HCT116 (cell line): Measurements from ENCODE around the gene ERP27. TPM values are rescaled to one million over a fixed set of nuclear protein-coding genes. Genes with fewer than 3 reads are reported as not detected.
A peak's percentile ranks its signal among the peaks of the same experiment; 100 is the strongest.

Experiments used
- ATAC-seq: fragments of 200-7000 bp; cut with Tn5 transposase; 2 replicates; pipeline ENCODE4 v1.9.1; 2020; ENCODE audit warnings: mild to moderate bottlenecking, moderate library complexity
- BruUV-seq: library from RNA; stranded (reverse); fragments of 400-500 nt; replicated peaks from 2 replicates; lab custom pipeline; 2021; lab: Mats Ljungman, UMichigan
- CTCF ChIA-PET: fragments of 300-600 bp; sonication (Branson Sonifier 250); formaldehyde crosslinking; loops from one replicate; lab custom pipeline; 2021; ENCODE audit warnings: antibody characterized with exemption; lab: Charles Lee
- POLR2A ChIA-PET: fragments of 300-600, 350-600 bp; sonication (Branson Sonifier 250); formaldehyde crosslinking; loops from one replicate; lab custom pipeline; 2021; ENCODE audit warnings: antibody characterized with exemption; lab: Charles Lee
- RAD21 ChIA-PET, 2 experiments: fragments of 300-600 bp; sonication (Branson Sonifier 250); formaldehyde crosslinking; loops; one replicate each; lab custom pipeline; 2023; ENCODE audit warnings: low total read pairs in 2 of 2; ENCODE audit not compliant: uncharacterized antibody in 2 of 2, unreplicated experiment in 2 of 2, low non-redundant PET in 1 of 2; lab: Charles Lee
- DNase-seq: peaks from one replicate; pipeline ENCODE4 v3.0.0-alpha.2; 2010; ENCODE audit warnings: low read depth, low spot score
- H2AFZ ChIP-seq: fragments of 200-600 bp; shearing (Covaris generic), sonication (generic); 2 replicates; pipeline ENCODE4 v1.6.1; 2017; ENCODE audit warnings: low read depth, mixed run types, mixed read lengths, antibody characterized with exemption, low read length; ENCODE audit not compliant: poor library complexity, severe bottlenecking
- H3K27ac ChIP-seq: 2 replicates; pipeline ENCODE4 v1.5.1; 2012; ENCODE audit warnings: low read depth, low read length
- H3K27me3 ChIP-seq: fragments of 200-600 bp; sonication (generic); 2 replicates; pipeline ENCODE4 v1.6.1; 2016; ENCODE audit warnings: mixed run types, low read length, mixed read lengths; ENCODE audit not compliant: insufficient read depth
- H3K36me3 ChIP-seq, 2 experiments: fragments of 200-500 bp in 1 of 2; fragments of 200-600 bp in 1 of 2; sonication (Bioruptor generic) in 1 of 2; sonication (generic) in 1 of 2; 2 replicates each; pipeline versions ENCODE4 v1.5.1 to v1.6.1; 2014 to 2016; ENCODE audit warnings: low read length in 2 of 2, inconsistent platforms in 1 of 2, mixed read lengths in 1 of 2, mixed run types in 1 of 2; ENCODE audit not compliant: insufficient read depth in 2 of 2, control insufficient read depth in 1 of 2
- H3K4me1 ChIP-seq, 2 experiments: fragments of 200-600 bp in 1 of 2; sonication (generic) in 1 of 2; 2 replicates each; pipeline versions ENCODE4 v1.5.1 to v1.6.1; 2012 to 2017; ENCODE audit warnings: low read length in 2 of 2, inconsistent platforms in 1 of 2, mild to moderate bottlenecking in 1 of 2, mixed read lengths in 1 of 2, mixed run types in 1 of 2, moderate library complexity in 1 of 2; ENCODE audit not compliant: insufficient read depth in 2 of 2, control insufficient read depth in 1 of 2
- H3K4me2 ChIP-seq: fragments of 200-600 bp; sonication (generic); 2 replicates; pipeline ENCODE4 v1.6.1; 2017; ENCODE audit warnings: mixed run types, low read length, mixed read lengths
- H3K4me3 ChIP-seq, 2 experiments: fragments of 200-600 bp in 1 of 2; sonication (generic) in 1 of 2; replicated peaks in 1 of 2; 2 replicates each; pipeline ENCODE4 v1.5.1; 2011 to 2016; ENCODE audit warnings: low read length in 2 of 2, control low read depth in 1 of 2, low read depth in 1 of 2, mild to moderate bottlenecking in 1 of 2, mixed read lengths in 1 of 2, mixed run types in 1 of 2
- H3K79me2 ChIP-seq: fragments of 200-600 bp; sonication (generic); 2 replicates; pipeline ENCODE4 v1.6.1; 2017; ENCODE audit warnings: mild to moderate bottlenecking, mixed run types, low read length, moderate library complexity, mixed read lengths; ENCODE audit not compliant: insufficient read depth
- H3K9ac ChIP-seq: fragments of 200-600 bp; sonication (generic); 2 replicates; pipeline ENCODE4 v1.6.1; 2016; ENCODE audit warnings: low read length, mixed read lengths
- H3K9me2 ChIP-seq: fragments of 200-600 bp; sonication (generic), shearing (Covaris generic); 2 replicates; pipeline ENCODE4 v1.6.1; 2017; ENCODE audit warnings: mixed run types, mild to moderate bottlenecking, moderate library complexity; ENCODE audit not compliant: insufficient read depth
- H3K9me3 ChIP-seq, 2 experiments: fragments of 200-500 bp in 1 of 2; fragments of 200-600 bp in 1 of 2; sonication (Bioruptor generic) in 1 of 2; sonication (generic) in 1 of 2; 2 replicates each; pipeline ENCODE4 v1.6.1; 2014 to 2017; ENCODE audit warnings: low read length in 2 of 2, mixed read lengths in 2 of 2, inconsistent platforms in 1 of 2, low read depth in 1 of 2, mild to moderate bottlenecking in 1 of 2, mixed run types in 1 of 2, moderate library complexity in 1 of 2; ENCODE audit not compliant: control insufficient read depth in 1 of 2, insufficient read depth in 1 of 2
- H4K20me1 ChIP-seq: fragments of 200-600 bp; sonication (generic), shearing (Covaris generic); 2 replicates; pipeline ENCODE4 v1.6.1; 2017; ENCODE audit warnings: mixed run types, mild to moderate bottlenecking, moderate library complexity; ENCODE audit not compliant: insufficient read depth
- CBX3 ChIP-seq: IDR thresholded peaks from 2 replicates; pipeline ENCODE4 v1.6.1; 2012; ENCODE audit warnings: low read depth
- EGR1 ChIP-seq: IDR thresholded peaks from 2 replicates; pipeline ENCODE4 v1.6.1; 2012; ENCODE audit warnings: low read depth
- ELF1 ChIP-seq: IDR thresholded peaks from 2 replicates; pipeline ENCODE4 v1.6.1; 2012; ENCODE audit warnings: low read depth, borderline replicate concordance
- JUND ChIP-seq: IDR thresholded peaks from 2 replicates; pipeline ENCODE4 v1.6.1; 2012
- POLR2A ChIP-seq: IDR thresholded peaks from 2 replicates; pipeline ENCODE4 v1.7.0; 2011; ENCODE audit warnings: borderline replicate concordance; ENCODE audit not compliant: insufficient read depth, insufficient read length; ENCODE audit errors: extremely low read depth
- POLR2AphosphoS5 ChIP-seq: IDR thresholded peaks from 2 replicates; pipeline ENCODE4 v1.6.1; 2011; ENCODE audit warnings: mild to moderate bottlenecking, low read depth, low read length, moderate library complexity
- RAD21 ChIP-seq: IDR thresholded peaks from 2 replicates; pipeline ENCODE4 v1.6.1; 2012; ENCODE audit warnings: low read depth, mild to moderate bottlenecking
- SIN3A ChIP-seq: IDR thresholded peaks from 2 replicates; pipeline ENCODE4 v1.6.1; 2012; ENCODE audit warnings: low read depth
- SRF ChIP-seq: IDR thresholded peaks from 2 replicates; pipeline ENCODE4 v1.6.1; 2012; ENCODE audit warnings: low read depth
- intact Hi-C: fragments of 100-400 bp; cut with micrococcal nuclease; formaldehyde crosslinking; loops from 2 replicates; pipeline ENCODE4 v1.10.0; 2022
- total RNA-seq: library from RNA; stranded (reverse); gene quantifications from one replicate; pipeline ENCODE4 v1.2.1, GENCODE V29; 2021; ENCODE audit not compliant: unreplicated experiment
- TF ChIP-seq, protein P1 (sequence below): IDR thresholded peaks from 2 replicates; pipeline ENCODE4 v1.6.1; 2011; ENCODE audit warnings: mild to moderate bottlenecking, low read length, moderate library complexity; ENCODE audit not compliant: insufficient replicate concordance; ENCODE audit errors: extremely low read depth
- TF ChIP-seq, protein P2 (sequence below): IDR thresholded peaks from 2 replicates; pipeline ENCODE4 v1.6.1; 2012; ENCODE audit warnings: low read depth
- TF ChIP-seq, protein P3 (sequence below): IDR thresholded peaks from 2 replicates; pipeline ENCODE4 v1.6.1; 2012
- TF ChIP-seq, protein P4 (sequence below): IDR thresholded peaks from 2 replicates; pipeline ENCODE4 v1.6.1; 2012

The ERP27 gene
- total RNA-seq, 1 experiment from 2014 or later: 0.39 TPM

DNA sequence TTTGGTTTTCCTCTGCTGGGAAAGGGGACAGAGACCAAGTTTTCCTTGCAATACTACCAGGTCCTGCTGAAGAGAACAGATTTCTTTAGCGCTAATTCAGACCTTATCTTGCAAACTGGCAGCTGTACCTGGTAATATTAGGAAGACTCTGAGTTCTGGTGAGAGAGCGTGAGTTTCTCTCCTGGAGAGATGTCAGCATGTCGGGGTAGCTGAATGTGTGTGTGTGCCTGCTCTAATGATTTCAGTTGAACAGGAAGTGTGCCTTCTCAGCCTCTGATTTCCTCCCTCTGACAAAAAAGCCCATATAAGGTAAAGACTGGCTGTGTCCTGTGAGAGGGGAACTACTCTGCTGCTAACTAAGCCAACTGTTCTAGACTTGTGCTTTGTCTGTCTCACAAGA lies 10.3 kb upstream of the ERP27 start:
- BruUV-seq: no TSS peak
- ATAC-seq: no peak
- Histone ChIP-seq H4K20me1 (no peaks in the 10 kb centered on the region), H3K36me3 (no peaks in the 10 kb centered on the region), H3K4me2 (peak overlapping the region; percentile 19), H3K27me3 (no peaks in the 10 kb centered on the region), H3K9me2 (no peaks in the 10 kb centered on the region; the same call in 1 of the 2 replicates), H3K4me1 (peaks cover 20 to 48% of the 10 kb centered on the region in 2 experiments)
- intact Hi-C loops: no loop called here
- POLR2A ChIA-PET: no interaction called here
- peak; percentile 18; the same call in 1 of the 2 replicates for TF ChIP-seq ELF1
- TF ChIP-seq JUND: no peak
- TF ChIP-seq, protein P1, sequence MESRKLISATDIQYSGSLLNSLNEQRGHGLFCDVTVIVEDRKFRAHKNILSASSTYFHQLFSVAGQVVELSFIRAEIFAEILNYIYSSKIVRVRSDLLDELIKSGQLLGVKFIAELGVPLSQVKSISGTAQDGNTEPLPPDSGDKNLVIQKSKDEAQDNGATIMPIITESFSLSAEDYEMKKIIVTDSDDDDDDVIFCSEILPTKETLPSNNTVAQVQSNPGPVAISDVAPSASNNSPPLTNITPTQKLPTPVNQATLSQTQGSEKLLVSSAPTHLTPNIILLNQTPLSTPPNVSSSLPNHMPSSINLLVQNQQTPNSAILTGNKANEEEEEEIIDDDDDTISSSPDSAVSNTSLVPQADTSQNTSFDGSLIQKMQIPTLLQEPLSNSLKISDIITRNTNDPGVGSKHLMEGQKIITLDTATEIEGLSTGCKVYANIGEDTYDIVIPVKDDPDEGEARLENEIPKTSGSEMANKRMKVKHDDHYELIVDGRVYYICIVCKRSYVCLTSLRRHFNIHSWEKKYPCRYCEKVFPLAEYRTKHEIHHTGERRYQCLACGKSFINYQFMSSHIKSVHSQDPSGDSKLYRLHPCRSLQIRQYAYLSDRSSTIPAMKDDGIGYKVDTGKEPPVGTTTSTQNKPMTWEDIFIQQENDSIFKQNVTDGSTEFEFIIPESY: no peak
- TF ChIP-seq SRF: peak; percentile 92
- TF ChIP-seq, all 23 proteins: peak for 2
- no peak overlapping the region for H3K9ac ChIP-seq
- no peak overlapping the region for H3K4me3 ChIP-seq
- ChIA-PET RAD21 (no interaction called here), CTCF (no interaction called here)
- no peak for DNase-seq
- peak overlapping the region; percentile 51 for H2AFZ ChIP-seq
- no peaks in the 10 kb centered on the region for H3K9me3 ChIP-seq
- no peak overlapping the region for H3K27ac ChIP-seq
- H3K79me2 ChIP-seq: no peaks in the 10 kb centered on the region

DNA sequence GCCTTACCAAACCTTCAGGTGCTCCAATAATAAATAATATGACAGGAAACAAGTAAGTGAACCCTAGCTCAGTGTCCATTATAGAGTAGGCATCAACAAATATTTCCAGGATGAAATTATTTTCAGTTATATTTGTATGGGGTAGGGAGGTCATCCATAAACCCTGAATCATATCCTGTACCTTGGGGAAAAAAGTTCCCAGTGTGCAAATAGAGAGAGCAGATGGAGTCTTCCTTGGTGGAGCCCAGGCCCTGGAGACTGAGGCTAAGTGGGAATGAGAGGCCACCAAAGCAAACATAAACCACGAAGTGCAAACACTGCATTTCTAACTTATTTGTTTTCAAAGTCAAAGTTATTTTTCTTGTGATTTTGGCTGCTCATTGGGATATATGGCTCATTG lies 8.5 kb upstream of the ERP27 start:
- Histone ChIP-seq H3K36me3 (no peaks in the 10 kb centered on the region), H3K27ac (no peak overlapping the region)

More for the DNA sequence above, 8.5 kb upstream of the ERP27 start:
- DNase-seq: no peak
- H3K4me1 ChIP-seq: peaks cover 15 to 36% of the 10 kb centered on the region in 2 experiments
- BruUV-seq: no TSS peak
- no peaks in the 10 kb centered on the region for H3K79me2 ChIP-seq
- H4K20me1 ChIP-seq: no peaks in the 10 kb centered on the region
- TF ChIP-seq, protein P2, sequence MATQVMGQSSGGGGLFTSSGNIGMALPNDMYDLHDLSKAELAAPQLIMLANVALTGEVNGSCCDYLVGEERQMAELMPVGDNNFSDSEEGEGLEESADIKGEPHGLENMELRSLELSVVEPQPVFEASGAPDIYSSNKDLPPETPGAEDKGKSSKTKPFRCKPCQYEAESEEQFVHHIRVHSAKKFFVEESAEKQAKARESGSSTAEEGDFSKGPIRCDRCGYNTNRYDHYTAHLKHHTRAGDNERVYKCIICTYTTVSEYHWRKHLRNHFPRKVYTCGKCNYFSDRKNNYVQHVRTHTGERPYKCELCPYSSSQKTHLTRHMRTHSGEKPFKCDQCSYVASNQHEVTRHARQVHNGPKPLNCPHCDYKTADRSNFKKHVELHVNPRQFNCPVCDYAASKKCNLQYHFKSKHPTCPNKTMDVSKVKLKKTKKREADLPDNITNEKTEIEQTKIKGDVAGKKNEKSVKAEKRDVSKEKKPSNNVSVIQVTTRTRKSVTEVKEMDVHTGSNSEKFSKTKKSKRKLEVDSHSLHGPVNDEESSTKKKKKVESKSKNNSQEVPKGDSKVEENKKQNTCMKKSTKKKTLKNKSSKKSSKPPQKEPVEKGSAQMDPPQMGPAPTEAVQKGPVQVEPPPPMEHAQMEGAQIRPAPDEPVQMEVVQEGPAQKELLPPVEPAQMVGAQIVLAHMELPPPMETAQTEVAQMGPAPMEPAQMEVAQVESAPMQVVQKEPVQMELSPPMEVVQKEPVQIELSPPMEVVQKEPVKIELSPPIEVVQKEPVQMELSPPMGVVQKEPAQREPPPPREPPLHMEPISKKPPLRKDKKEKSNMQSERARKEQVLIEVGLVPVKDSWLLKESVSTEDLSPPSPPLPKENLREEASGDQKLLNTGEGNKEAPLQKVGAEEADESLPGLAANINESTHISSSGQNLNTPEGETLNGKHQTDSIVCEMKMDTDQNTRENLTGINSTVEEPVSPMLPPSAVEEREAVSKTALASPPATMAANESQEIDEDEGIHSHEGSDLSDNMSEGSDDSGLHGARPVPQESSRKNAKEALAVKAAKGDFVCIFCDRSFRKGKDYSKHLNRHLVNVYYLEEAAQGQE: no peak
- TF ChIP-seq POLR2AphosphoS5 (no peak), CBX3 (no peak), ELF1 (no peak), SIN3A (no peak), POLR2A (no peak), JUND (no peak), RAD21 (no peak), EGR1 (no peak)
- TF ChIP-seq, protein P3, sequence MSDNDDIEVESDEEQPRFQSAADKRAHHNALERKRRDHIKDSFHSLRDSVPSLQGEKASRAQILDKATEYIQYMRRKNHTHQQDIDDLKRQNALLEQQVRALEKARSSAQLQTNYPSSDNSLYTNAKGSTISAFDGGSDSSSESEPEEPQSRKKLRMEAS: no peak
- TF ChIP-seq, protein P4, sequence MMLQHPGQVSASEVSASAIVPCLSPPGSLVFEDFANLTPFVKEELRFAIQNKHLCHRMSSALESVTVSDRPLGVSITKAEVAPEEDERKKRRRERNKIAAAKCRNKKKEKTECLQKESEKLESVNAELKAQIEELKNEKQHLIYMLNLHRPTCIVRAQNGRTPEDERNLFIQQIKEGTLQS: no peak
- TF ChIP-seq, protein P1: no peak
- TF ChIP-seq, all 23 proteins: peak for 0
- RAD21 ChIA-PET: no interaction called here
- CTCF ChIA-PET: no interaction called here
- Histone ChIP-seq H3K27me3 (no peaks in the 10 kb centered on the region), H3K9me3 (no peaks in the 10 kb centered on the region), H2AFZ (no peak overlapping the region), H3K9me2 (no peaks in the 10 kb centered on the region; the same call in 1 of the 2 replicates), H3K9ac (no peak overlapping the region), H3K4me2 (no peak overlapping the region), H3K4me3 (no peak overlapping the region)
- intact Hi-C loops: no loop called here
- POLR2A ChIA-PET: no interaction called here
- ATAC-seq: no peak
